Measurements from ENCODE around the gene RAB11FIP3. TPM values are rescaled to one million over a fixed set of nuclear protein-coding genes. Genes with fewer than 3 reads are reported as not detected.

The RAB11FIP3 gene
- total and polyA plus RNA-seq, 10 of the 15 experiments (the other 5 are each of a cell fraction or from before 2014, with no cell fraction given), result 1.2 to 27.3 (median 7.7) TPM

DNA sequence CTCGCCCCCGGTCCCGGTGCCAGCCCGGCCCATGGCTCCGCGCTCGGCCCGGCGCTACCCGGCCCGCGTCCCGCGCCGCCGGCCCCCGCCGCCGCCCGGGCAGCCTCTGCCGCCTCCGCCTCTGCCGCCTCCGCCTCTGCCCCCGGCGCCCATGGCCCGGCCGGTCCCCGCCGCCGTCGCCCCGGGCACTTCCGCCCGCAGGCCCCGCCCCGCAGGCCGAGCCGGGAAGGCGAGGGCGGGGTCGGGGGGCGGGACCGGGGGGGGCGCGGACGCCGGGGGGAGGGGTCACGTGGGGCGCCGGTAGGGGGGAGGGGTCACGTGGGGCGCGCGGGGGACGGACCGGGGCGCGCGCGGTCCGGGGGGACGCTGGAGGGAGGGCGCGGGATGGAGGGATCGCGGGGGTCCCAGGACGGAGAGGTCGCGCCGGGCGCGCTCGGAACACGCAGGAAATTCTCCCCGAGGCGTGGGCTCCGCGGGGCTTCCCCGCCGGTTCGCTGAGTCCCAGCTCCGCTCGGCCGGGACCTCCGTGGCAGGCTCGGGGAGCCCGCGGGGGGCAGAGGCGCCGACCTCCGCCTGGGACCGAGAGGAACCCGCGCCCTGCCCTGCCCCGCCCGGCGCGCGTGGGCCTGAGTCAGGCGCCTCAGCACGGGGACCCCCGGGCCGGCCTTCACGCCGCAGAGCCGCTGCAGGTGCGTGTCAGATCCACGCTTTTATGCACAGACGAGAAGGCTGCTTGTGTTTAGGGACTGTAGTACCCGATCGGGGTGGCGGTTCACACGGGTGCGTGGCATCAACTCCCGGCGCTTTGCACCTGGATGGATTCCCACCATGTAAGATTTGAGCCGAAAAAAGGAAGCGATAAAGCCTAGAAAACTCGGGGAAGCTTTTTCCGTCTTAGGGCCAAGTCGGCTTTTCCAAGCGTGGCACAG is 43.4 kb upstream of the RAB11FIP3 start, which contains the start of gene PGAP6 (continued):
- TF ChIP-seq, protein P1, sequence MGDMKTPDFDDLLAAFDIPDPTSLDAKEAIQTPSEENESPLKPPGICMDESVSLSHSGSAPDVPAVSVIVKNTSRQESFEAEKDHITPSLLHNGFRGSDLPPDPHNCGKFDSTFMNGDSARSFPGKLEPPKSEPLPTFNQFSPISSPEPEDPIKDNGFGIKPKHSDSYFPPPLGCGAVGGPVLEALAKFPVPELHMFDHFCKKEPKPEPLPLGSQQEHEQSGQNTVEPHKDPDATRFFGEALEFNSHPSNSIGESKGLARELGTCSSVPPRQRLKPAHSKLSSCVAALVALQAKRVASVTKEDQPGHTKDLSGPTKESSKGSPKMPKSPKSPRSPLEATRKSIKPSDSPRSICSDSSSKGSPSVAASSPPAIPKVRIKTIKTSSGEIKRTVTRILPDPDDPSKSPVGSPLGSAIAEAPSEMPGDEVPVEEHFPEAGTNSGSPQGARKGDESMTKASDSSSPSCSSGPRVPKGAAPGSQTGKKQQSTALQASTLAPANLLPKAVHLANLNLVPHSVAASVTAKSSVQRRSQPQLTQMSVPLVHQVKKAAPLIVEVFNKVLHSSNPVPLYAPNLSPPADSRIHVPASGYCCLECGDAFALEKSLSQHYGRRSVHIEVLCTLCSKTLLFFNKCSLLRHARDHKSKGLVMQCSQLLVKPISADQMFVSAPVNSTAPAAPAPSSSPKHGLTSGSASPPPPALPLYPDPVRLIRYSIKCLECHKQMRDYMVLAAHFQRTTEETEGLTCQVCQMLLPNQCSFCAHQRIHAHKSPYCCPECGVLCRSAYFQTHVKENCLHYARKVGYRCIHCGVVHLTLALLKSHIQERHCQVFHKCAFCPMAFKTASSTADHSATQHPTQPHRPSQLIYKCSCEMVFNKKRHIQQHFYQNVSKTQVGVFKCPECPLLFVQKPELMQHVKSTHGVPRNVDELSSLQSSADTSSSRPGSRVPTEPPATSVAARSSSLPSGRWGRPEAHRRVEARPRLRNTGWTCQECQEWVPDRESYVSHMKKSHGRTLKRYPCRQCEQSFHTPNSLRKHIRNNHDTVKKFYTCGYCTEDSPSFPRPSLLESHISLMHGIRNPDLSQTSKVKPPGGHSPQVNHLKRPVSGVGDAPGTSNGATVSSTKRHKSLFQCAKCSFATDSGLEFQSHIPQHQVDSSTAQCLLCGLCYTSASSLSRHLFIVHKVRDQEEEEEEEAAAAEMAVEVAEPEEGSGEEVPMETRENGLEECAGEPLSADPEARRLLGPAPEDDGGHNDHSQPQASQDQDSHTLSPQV (IDR thresholded peaks at IDR 0.05), result no peak
- TF ChIP-seq STAT1 (conservative IDR thresholded peaks at IDR 0.05), result no peak
- TF ChIP-seq, protein P2, sequence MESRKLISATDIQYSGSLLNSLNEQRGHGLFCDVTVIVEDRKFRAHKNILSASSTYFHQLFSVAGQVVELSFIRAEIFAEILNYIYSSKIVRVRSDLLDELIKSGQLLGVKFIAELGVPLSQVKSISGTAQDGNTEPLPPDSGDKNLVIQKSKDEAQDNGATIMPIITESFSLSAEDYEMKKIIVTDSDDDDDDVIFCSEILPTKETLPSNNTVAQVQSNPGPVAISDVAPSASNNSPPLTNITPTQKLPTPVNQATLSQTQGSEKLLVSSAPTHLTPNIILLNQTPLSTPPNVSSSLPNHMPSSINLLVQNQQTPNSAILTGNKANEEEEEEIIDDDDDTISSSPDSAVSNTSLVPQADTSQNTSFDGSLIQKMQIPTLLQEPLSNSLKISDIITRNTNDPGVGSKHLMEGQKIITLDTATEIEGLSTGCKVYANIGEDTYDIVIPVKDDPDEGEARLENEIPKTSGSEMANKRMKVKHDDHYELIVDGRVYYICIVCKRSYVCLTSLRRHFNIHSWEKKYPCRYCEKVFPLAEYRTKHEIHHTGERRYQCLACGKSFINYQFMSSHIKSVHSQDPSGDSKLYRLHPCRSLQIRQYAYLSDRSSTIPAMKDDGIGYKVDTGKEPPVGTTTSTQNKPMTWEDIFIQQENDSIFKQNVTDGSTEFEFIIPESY (IDR thresholded peaks at IDR 0.05), result no peak
- no peak for TF ChIP-seq FOXM1 (IDR thresholded peaks at IDR 0.05; ENCODE audit: low read depth, low read length)
- TF ChIP-seq TCF3 (IDR thresholded peaks at IDR 0.05; ENCODE audit: borderline replicate concordance, insufficient read depth, low read depth, low read length), result no peak
- TF ChIP-seq RUNX3 (IDR thresholded peaks at IDR 0.05; ENCODE audit: low read length), result no peak
- TF ChIP-seq ZNF274 (IDR thresholded peaks at IDR 0.05; ENCODE audit: insufficient read depth, insufficient read length), result no peak
- TF ChIP-seq DPF2 (IDR thresholded peaks at IDR 0.05), result peak; percentile 69
- TF ChIP-seq, protein P3, sequence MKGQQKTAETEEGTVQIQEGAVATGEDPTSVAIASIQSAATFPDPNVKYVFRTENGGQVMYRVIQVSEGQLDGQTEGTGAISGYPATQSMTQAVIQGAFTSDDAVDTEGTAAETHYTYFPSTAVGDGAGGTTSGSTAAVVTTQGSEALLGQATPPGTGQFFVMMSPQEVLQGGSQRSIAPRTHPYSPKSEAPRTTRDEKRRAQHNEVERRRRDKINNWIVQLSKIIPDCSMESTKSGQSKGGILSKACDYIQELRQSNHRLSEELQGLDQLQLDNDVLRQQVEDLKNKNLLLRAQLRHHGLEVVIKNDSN (IDR thresholded peaks at IDR 0.05; ENCODE audit: borderline replicate concordance, extremely low read length, insufficient read depth, low read depth, low read length), result peak; percentile 65
- TF ChIP-seq SREBF1 (IDR thresholded peaks at IDR 0.05; ENCODE audit: low read length), result no peak
- no peak for TF ChIP-seq SRF (IDR thresholded peaks at IDR 0.05; ENCODE audit: low read depth in 2 of 2, low read length in 2 of 2)
- no peak for TF ChIP-seq SUZ12 (IDR thresholded peaks at IDR 0.05; ENCODE audit: unreplicated experiment)
- TF ChIP-seq MTA2 (IDR thresholded peaks at IDR 0.05; ENCODE audit: low read depth), result no peak
- TF ChIP-seq BRCA1 (IDR thresholded peaks at IDR 0.05; ENCODE audit: low read depth, low read length), result no peak
- TF ChIP-seq GATAD2B (conservative IDR thresholded peaks at IDR 0.05; ENCODE audit: low read depth), result peak; percentile 96
- TF ChIP-seq, protein P4, sequence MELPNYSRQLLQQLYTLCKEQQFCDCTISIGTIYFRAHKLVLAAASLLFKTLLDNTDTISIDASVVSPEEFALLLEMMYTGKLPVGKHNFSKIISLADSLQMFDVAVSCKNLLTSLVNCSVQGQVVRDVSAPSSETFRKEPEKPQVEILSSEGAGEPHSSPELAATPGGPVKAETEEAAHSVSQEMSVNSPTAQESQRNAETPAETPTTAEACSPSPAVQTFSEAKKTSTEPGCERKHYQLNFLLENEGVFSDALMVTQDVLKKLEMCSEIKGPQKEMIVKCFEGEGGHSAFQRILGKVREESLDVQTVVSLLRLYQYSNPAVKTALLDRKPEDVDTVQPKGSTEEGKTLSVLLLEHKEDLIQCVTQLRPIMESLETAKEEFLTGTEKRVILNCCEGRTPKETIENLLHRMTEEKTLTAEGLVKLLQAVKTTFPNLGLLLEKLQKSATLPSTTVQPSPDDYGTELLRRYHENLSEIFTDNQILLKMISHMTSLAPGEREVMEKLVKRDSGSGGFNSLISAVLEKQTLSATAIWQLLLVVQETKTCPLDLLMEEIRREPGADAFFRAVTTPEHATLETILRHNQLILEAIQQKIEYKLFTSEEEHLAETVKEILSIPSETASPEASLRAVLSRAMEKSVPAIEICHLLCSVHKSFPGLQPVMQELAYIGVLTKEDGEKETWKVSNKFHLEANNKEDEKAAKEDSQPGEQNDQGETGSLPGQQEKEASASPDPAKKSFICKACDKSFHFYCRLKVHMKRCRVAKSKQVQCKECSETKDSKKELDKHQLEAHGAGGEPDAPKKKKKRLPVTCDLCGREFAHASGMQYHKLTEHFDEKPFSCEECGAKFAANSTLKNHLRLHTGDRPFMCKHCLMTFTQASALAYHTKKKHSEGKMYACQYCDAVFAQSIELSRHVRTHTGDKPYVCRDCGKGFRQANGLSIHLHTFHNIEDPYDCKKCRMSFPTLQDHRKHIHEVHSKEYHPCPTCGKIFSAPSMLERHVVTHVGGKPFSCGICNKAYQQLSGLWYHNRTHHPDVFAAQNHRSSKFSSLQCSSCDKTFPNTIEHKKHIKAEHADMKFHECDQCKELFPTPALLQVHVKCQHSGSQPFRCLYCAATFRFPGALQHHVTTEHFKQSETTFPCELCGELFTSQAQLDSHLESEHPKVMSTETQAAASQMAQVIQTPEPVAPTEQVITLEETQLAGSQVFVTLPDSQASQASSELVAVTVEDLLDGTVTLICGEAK (IDR thresholded peaks at IDR 0.05; ENCODE audit: borderline replicate concordance), result no peak
- peak; percentile 49 for TF ChIP-seq RELA (IDR thresholded peaks at IDR 0.05; ENCODE audit: borderline replicate concordance, partially characterized antibody)
- no peak for TF ChIP-seq CBFB (IDR thresholded peaks at IDR 0.05; ENCODE audit: low read depth)
